Activated CD8-positive, alpha-beta memory T cell treated with anti-CD3 and anti-CD28 coated beads for 4 hours (primary cell): ENCODE measurements around the gene CMTM6.
A peak's percentile ranks its signal among the peaks of the same experiment; 100 is the strongest.
"Not testable (repeated sequence)": the region's sequence is repeated elsewhere in the genome, so short reads cannot be mapped to it uniquely, and the experiment has no call there.

ENCODE experiments used
- DNase-seq, 2 donors: peaks; one replicate each; pipeline ENCODE4 v3.0.0-alpha.2; 2020; ENCODE audit warnings: low read depth in 2 of 2

The CMTM6 gene, protein sequence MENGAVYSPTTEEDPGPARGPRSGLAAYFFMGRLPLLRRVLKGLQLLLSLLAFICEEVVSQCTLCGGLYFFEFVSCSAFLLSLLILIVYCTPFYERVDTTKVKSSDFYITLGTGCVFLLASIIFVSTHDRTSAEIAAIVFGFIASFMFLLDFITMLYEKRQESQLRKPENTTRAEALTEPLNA

DNA sequence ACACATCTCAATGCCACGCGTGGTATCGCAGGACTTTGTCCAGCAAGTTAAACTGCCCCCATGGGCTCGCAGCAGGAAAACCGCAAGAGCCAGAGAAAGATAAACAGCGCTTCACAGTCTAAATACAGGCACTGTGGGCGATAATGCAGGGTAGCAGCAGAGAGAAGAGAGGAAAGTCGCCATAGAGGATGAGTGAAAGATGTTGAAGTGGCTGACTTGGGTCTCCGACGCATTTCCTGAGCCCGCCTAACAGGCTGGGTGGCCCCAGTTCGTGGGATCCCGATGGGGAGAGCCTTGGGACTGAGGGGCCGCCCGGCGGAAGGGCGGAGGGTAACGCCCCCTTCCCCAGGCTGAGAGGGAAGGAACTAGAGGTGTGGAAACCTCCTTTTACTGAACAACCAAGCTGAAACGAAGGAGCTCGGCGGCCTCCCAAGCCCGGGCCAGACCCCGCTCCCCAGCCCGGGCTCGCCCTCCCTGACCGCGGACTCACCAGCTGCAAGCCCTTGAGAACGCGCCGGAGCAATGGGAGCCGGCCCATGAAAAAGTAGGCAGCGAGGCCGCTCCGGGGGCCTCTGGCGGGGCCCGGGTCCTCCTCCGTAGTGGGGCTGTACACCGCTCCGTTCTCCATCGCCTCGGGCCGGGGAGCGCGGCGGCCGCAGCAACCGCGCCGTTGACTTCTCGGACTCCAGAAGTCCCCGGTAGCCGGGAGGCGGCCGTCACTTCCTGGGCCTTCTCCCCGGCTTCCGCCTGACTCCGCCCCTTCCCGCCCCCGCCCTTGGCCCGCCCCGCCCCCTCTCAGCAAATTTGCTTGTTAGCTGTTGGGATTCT, at the start of gene CMTM6:
TSS of gene CMTM6 (minus strand) at position 735 of the 828 bp plus-strand sequence. CDS start at position 628, 107 bp downstream.
- peak; percentile 41 to 48 for DNase-seq

DNA sequence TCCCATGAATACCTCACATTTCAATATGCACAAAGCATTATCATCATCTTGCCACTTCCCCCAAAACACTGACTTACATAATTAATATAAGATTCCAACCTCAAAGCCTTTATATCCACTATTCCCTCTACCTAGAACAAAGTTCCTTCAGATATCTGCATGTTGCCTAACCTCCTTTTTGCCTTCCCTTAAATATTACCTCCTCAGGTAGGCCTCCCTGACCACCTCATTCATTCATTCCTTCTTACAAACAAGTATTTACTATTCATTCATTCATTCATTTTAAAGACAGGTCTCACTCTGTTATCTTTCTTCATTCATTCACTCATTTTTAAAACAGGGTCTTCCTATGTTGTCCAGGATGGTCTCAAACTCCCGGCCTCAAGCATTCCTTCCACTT, 49.4 kb upstream of the CMTM6 start:
- DNase-seq, result no peak

DNA sequence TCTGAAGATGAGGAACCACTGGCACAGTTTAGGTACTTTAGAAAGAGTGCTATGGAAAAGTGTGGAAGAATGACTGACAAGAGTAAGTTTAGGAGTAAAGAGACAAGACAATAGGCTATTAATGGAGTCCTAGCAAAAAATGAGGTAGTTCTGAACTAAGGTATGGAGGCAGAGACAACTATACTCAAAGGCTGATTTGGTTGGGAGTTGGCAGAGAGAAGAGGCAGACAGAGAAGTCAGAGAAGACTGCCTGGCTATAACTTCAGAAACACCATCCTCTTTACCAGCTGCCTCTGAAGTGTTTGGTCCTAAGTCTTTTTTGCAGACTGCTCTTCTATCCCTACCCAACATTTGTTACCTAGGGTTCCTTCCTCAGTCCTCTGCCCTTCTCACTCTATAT, 48.8 kb upstream of the CMTM6 start:
- DNase-seq, result no peak

DNA sequence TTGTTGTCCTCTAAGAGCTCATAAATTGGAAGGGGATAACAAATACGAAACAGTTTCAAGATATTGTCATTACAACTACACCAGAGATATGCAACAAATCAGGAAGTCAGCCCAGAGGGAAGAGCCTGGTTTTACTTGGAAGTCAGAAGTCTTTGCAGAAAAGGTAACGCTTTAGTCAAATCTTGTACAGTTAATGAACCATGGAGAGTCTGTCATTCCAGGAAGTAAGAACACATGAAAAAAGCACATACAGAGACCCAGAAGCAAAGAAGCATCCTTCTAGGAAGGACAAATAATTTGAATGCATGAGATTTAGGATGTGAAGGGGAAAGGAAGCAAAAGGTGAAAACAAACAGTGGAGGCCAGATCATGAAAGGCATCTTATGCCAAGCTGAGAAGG, 48.4 kb upstream of the CMTM6 start:
- no peak for DNase-seq

DNA sequence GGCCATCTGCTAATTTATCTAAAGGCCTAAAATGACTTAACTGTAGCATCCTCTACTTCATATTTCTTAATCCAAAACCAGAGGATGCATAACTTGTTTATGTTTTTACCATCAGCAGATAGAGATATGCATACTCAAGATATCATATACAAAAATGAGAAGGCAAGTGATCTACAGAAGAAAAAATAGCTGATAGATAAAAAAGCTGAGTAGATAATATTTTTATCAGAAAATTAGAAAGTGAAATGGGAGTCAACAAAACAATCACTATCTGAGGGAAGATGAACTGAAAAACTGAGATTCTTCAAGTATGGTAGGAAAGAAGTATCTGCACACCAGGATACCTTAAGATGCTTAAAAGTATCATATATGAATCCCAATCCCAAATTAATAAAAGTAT, 42.7 kb upstream of the CMTM6 start:
- no peak for DNase-seq

DNA sequence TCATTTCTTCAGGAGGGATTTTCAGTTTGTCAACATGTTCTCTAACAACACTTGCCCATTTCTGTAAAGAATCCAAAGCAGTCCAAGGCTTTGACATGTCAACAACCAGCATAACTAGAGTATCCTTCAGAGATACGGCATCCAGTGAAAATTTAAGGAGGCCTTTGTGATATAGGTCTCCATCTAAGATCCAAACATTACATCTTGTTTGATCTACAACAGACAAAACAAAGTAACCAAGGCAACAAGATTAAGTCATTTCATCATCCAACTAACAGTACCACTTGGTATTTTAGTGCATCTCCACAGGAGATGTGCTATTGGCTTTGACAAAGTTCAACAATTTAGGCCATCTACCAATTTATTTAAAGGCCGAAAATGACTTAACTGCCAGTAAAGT, 42.2 kb upstream of the CMTM6 start:
- DNase-seq, result no peak

DNA sequence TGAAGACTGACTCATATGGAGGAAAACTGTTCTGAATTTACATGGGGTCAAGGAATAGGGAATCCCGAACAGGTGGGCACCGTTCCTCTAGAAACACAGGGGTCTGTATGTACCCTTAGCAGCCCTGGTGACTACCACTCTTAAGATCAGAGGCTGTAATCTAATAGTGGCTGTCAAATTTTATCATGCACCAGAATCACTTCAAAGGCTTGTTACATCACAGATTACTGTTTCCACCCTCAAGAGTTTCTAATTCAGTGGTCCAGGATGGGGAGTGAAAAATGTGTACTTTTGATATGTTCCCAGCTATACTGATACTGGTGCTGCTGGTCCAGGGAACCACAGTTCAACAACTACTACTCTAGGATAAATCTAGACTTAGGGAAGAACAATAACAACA, 40.2 kb upstream of the CMTM6 start:
- DNase-seq, result no peak

DNA sequence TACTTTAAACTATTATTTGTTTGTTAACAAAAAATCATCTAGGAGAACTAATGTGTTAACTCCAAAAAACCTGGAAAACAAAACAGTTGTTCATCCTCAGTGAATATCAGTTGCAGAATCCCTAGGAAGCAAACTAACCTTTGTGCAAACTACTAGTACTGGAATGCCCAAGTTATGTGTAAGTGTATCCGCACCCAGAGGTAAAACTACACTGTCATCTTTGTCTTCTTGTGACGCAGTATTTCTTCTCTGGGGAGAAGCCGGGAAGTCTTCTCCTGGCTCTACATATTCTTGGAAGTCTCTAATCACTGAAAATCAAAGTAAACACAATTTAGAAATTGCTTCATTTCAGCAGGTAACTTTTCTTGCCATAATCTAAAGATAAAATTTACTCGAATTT, 38.2 kb upstream of the CMTM6 start:
- DNase-seq, result no peak

DNA sequence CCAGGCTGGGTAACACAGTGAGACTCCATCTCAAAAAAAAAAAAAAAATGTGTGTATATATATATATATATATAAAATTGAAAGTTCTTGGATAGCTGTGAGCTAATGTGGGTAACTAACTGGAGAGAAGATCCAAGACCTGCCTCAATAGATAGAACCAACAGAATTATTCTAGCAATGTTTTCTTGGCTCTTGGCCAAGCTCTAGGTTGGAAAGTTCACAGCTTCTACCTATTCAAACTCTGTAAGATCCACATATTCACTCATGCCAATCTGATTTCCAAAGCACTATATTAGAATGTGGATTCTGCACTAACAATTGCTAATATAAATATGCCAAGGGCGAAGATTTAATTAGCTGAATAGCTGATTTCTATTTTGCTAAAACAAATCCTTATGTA, 29.8 kb upstream of the CMTM6 start:
- no peak for DNase-seq

DNA sequence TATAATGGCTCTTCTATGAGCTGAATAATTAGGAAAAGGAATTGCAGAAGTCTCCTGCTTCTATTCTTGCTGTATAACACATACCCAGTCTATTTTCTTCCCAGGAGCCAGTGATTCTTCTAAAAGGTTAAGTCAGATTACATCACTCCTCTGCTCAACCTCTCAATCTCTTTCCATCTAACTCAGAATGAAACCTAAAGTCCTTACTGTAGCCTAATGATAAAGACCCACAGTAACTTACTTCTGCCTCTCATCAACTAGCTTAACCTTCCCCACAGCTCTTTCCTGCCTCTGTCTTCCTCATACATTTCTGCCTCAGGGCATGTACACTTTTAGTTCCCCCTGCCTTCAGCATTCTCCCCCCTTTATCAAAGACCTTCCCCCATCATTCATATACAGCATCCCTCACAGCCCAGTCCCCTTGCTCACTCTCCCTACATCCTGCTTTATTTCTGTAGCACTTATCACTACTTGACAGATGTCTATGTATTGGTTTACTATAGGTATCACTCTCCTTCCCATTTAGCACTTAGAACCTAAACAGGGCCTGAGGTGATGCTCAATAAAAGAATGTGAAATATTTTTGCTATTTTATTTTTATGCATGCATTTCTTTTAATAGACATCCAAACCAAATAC, 28.5 kb upstream of the CMTM6 start:
- DNase-seq, result no peak

DNA sequence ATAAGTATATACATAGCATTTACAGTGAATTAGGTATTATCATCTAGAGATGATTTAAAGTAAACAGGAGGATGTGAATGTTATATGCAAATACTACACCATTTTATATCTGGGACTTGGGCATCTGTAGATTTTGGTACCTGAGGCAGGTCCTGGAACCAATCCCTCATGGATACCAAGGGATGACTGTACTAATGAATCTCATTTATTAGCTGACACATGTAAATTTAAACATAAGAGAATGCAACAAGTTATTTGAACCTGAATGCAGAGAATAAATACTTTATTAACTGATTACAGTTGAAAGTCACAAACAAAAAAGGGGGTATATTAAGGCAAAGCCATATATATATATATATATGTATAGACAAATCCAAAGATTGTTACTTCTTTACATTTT, 23.1 kb upstream of the CMTM6 start:
- DNase-seq, result no peak

DNA sequence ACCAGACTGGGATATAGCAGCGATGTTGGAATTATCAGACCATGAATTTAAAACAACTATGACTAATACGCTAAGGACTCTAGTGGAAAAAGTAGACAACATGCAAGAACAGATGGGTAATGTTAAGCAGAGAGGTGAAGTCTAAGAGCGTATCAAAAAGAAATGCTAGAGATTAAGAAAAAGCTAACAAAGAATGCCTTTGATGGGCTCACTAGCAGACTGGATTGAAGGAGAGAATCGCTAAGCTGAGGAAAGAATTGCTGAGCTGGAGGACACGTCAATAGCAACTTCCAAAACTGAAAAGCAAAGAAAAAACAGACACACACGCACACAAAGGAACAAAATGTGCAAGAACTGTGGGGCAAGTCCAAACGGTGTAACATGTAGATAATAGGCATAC, 20.0 kb upstream of the CMTM6 start:
- no peak for DNase-seq

DNA sequence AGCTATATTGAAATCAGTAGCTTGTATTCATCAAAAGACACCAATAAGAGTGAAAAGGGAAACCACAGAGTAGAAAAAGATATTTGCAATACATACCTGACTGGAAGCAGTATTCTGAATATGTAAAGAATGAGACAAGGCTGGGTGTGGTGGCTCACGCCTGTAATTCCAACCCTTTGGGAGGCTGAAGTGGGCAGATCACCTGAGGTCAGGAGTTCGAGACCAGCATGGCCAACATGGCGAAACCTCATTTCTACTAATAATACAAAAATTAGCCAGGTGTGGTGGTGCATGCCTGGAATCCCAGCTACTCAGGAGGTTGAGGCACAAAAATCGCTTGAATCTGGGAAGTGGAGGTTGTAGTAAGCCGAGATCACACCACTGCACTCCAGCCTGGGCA, 16.3 kb upstream of the CMTM6 start:
- not testable (repeated sequence) for DNase-seq

DNA sequence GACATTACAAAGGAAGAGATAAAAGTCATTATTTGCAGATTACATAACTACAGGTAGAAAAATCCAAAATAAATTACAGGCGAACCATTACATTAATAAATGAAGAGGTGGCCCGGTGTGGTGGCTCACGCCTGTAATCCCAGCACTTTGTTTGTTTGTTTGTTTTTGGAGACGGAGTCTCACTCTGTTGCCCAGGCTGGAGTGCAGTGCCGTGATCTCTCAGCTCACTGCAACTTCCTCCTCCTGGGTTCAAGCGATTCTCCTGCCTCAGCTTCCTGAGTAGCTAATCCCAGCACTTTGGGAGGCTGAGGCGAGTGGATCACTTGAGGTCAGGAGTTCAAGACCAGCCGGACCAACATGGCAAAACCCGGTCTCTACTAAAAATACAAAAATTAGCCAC, 14.1 kb upstream of the CMTM6 start:
- not testable (repeated sequence) for DNase-seq

DNA sequence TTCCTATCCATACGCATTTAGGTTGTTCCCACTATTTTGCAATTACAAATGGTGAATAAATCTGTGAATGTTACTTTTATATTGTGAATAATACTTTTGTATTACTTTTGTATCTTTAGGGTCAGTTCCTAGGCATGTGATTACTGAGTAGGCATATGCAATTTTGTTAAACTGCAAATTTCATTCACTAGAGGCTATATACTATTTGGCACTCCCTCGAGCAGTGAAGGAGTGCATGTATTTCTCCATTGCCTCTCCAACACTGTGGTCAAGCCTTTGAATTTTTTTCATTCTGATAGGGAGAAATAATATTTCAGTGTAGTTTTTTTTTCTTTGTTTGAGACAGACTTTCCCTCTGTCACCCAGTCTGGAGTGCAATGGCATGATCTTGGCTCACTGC, 8.4 kb upstream of the CMTM6 start:
- DNase-seq, result no peak

DNA sequence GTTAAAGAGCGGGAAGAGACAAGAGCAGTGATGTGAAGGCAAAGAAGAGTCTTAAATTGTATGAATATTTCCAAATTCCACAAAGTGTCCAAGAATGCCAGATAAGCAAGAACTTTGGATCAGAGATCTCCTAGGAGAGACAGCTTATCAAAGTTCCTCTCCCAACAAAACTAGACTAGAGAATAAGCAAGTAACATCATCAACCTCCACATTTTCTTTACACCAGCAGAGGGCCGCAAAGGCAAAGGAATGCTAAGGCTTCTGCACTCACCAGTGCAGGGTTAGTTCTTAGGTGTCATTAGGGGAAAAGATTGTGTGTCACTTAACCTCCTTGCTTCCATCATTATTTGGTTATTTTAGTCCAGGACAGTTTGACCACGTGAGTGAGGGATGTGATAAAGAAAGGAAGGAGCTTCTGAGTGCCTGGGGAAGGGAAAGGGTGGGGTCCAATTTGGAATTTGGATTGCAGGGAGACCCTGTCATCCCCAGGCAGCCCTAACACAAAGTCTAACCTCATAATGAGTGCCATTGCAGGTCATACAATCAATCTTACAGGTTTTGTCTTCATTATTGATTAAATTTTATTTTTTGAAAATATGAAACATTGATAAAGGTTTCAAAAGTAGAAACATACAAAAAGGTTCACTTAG, 7.5 kb upstream of the CMTM6 start:
- DNase-seq, result peak; percentile 24 to 39

DNA sequence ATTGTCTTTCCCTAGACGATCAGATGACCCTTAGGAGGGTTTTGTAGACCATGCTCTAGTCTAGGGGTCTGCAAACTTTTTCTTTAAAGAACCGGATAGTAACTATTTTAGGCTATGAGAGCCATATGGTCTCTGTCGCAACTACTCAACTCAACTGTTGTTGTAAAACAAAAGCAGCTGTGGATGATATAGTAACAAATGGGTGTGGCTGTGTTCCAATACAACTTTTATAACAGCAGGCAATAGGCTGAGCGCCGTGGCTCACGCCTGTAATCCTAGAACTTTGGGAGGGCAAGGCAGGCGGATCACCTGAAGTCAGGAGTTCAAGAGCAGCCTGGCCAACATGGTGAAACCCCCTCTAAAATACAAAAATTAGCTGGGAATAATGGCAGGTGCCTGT, 6.1 kb upstream of the CMTM6 start:
- no peak for DNase-seq

DNA sequence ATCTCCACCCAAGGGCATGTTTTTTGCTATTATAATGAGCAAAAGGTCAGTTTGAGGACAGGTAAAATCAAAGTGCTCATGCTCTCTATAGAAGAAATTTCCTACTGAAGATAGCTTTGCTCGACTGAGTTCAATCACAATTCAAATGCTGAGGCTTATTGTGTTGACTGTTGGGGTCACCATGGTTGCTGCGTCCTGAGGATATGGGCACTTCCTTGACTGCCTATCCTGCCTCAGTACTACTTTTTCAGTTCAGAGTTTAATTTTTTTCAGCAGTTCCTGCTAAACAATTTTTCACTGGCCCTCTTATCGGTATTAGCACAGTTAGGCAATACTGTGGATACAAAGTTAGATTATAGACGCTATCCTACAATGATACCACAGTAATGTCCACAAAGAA, 3.8 kb upstream of the CMTM6 start:
- DNase-seq, result no peak

DNA sequence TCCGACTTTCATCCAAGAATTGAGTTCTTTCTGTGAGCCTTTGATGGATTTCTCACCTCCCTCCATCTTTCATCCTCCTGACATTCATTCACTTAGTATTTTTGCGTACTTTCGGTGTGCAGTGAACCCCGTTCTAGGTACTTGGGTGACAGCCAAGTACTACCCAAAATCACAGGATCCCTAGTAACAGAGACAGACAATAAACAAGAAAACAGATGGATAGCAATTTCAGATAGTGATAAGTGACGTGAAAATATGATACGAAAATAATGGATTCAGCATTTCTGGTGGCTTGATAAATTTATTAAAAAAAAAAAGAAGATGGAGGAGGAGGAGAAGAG, 264 bp upstream of the CMTM6 start:
- DNase-seq, result no peak

DNA sequence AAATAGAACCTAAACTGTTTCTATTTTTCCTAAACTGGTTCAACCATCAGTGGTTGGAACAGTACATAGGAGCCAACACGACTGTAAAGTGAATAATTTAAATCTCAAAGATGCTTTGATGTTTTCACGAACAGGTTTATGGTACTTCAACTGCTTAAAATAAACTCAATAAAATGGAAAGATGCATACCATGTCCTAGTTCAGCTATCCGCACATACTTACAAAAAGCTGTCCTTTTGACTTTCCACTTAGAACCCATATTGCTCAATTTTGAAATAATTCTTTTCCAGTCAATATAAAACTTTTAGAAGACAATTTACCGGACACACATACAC, 902 bp downstream of the CMTM6 start:
- DNase-seq, result no peak

DNA sequence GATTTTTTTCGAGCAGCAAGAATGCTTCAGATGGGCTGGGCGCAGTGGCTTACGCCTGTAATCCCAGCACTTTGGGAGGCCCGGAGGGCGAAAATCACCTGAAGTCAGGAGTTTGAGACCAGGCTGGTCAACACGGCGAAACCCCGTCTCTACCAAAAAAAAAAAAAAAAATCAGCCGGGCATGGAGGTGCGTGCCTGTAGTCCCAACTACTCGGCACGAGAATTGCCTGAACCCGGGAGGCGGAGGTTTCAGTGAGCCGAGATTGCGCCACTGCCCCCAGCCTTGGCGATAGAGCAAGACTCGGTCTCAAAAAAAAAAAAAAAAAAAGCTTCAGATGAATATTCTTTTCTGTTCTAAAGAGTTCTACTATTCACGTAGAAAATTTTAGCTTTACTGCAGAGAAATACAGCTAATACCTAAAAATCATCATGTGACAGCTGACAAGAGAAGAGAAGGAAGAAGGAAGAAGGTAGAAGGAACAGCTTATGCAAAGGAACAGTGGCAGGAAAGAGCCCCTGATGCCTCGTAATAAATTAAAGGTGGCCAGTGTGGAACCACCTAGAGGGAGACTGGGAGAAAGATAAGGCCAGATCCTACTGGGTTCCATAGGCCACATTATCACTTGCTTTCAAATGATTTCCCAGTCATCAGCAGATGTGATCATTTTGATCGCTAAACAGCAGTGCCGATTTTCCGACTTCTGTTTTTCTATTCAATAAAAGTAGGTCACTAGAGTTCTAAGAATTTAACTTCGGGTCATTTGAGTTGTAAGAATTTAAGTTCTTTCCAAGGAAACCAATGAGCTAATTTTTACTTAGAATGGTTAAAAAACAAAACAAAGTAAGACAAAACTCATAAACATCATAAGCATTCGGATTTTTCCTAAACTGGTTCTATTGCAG, 1.5 kb downstream of the CMTM6 start:
- DNase-seq, result no peak

DNA sequence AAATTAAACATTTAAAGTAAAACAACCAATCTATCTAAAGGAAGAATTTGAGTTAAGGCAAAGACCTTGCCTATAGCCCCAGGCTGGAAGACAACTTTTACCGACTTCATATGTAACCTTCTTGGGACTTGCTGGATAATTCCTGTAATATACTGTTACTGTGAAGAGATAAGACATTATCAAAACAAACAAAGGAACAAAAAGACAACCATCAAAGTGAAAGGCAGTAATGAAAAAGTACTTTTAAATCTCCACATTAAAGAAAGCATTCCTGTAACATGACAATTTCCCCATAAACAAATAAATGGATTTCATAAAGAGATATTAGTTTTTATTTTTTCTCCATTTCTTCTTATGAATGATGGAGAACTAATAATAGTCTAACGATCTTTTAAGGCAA, 2.4 kb downstream of the CMTM6 start:
- no peak for DNase-seq
